GM19099 (cell line): ENCODE data around the gene TCFL5.

Experiments
- POLR2A ChIP-seq: IDR thresholded peaks from 3 replicates; pipeline ENCODE4 v1.6.1; 2011; ENCODE audit warnings: low read depth; ENCODE audit not compliant: insufficient read length; ENCODE audit errors: extremely low read depth

TCFL5 gene

GRCh38 chr20:62809530-62810428, 51.8 kb downstream of the TCFL5 start:
- TF ChIP-seq POLR2A = no peak

- no peak for TF ChIP-seq POLR2A
These were observed 53.3 kb downstream of the TCFL5 start for GRCh38 chr20:62808211-62808865.

GRCh38 chr20:62807444-62808210, 54.0 kb downstream of the TCFL5 start:
- no peak for TF ChIP-seq POLR2A

- TF ChIP-seq POLR2A = no peak
These were observed 55.1 kb downstream of the TCFL5 start for GRCh38 chr20:62806383-62807050.

GRCh38 chr20:62805711-62806382, 55.8 kb downstream of the TCFL5 start:
- no peak for TF ChIP-seq POLR2A

- TF ChIP-seq POLR2A = no peak
These were observed 56.4 kb downstream of the TCFL5 start for GRCh38 chr20:62805155-62805710.

GRCh38 chr20:62804627-62805154, 56.9 kb downstream of the TCFL5 start, which contains the start of gene OGFR:
Gene OGFR, plus strand, starts transcription at chr20:62804835. Its CDS starts 25 bp downstream, at chr20:62804860.
- TF ChIP-seq POLR2A = peak; percentile 79

GRCh38 chr20:62804021-62804626, 57.5 kb downstream of the TCFL5 start:
- no peak for TF ChIP-seq POLR2A

- TF ChIP-seq POLR2A = no peak
These were observed 59.5 kb downstream of the TCFL5 start for GRCh38 chr20:62802026-62802712.

- no peak for TF ChIP-seq POLR2A
These were observed 60.2 kb downstream of the TCFL5 start for GRCh38 chr20:62801284-62802010.

- TF ChIP-seq POLR2A = no peak
These were observed 61.0 kb downstream of the TCFL5 start for GRCh38 chr20:62800314-62801259.
